GM10266 (cell line): Measurements from ENCODE around the gene ABCB10.
"Not testable (repeated sequence)": the region's sequence is repeated elsewhere in the genome, so short reads cannot be mapped to it uniquely, and the experiment has no call there.

ENCODE experiments used
- DNase-seq: peaks from one replicate; pipeline ENCODE4 v3.0.0; 2012; ENCODE audit errors: extremely low spot score
- CTCF ChIP-seq: IDR thresholded peaks from 2 replicates; pipeline ENCODE4 v1.5.1; 2012; ENCODE audit warnings: mild to moderate bottlenecking, low read depth; ENCODE audit not compliant: control insufficient read depth, insufficient read depth; ENCODE audit errors: missing control alignments

Gene ABCB10

DNA sequence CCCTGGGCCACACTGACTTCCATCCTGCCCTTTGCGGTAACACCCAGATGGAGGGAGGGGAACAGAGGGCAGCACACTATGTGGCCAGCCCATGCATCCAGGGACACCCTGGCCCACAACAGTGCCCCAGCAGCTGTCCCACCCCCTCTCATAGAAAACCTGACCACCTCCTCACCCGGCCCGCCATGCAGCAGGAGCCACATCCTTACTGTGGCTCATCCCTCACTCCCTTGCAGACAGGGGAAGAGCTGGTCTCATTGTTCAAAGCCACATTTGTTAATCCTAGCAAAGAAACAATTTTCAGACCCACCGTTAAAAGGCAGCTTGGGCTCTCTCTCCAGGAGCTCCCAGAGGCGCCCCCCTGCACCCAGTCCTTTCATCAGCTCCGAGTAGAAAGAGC, 27.2 kb downstream of the ABCB10 start:
- no peak for TF ChIP-seq CTCF
- no peak for DNase-seq

DNA sequence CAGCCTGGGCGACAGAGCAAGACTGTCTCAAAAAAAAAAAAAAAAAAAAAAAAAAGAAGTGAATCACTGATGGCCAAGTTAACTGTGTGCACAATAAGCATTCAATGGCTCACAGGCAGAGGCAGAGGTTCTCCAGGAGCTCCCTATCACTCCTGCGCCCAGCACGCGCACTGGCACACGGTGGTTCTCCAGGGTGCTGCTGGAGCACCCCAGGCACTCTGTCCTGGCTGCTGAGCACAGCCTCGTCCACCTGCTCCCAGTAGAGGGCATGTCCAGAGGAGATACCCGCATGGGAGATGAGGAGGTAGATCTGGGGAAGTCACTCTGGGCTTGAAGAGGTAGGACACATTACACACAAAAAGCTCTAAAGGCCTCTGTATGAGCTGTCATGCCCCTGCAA, 28.9 kb downstream of the ABCB10 start:
- TF ChIP-seq CTCF: no peak

DNA sequence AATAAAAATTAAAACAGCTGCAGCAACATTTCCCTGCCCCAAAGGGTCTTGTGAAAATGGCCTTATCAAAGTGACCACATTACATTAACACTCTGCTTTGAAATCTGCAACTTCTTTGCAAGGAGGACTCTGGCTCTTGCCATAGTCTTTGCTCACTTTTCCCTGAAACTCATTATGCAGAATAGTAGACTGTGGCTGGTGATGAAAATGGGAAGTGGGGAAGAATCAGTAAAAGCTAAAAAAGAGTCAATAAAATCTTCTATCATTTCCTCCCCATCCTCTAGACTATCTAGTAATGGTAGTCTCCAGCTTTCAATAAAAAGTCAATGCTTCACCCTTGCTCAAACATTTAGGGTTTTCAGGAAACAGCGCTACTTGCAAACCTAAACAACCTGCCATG, 31.8 kb downstream of the ABCB10 start:
- DNase-seq: no peak
- no peak for TF ChIP-seq CTCF

More for the DNA sequence above, 28.9 kb downstream of the ABCB10 start:
- no peak for DNase-seq

- no peak for TF ChIP-seq CTCF
- no peak for DNase-seq
Observed at GRCh38 chr1:229523052-229523451, 35.5 kb downstream of the ABCB10 start.

DNA sequence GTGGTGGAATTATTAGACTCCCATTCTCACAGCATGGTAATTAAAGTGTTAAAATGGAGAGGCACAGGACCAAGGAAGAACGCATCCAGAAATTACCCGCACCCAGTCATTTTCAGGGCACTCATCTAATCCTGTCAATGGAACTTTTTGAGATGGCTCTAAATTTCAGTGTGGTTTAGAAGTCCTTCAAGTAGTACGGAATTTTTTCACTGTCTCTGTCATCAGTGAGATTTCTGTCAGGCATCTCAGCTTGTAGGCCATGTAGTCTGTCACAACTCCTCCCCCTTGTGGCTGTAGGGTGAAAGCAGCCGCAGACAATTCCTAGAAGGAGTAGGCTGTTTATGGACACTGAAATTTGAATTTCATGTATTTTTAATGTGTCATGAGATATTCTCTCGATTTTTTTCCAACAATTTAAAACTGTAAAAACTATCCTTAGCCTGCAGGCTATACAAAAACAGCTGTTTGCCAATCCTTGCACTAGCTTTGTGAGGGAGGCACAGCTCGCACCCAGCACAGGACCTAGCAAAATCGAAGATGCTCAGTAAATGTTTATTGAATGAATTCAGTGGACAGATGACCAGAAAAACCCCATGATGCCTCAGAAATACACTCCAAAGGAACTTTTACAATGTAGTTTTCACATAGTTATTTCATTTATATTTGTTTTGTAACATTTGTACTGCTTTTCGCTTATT, 43.8 kb downstream of the ABCB10 start:
- TF ChIP-seq CTCF: peak; percentile 83
- DNase-seq: peak; percentile 47

- not testable (repeated sequence) for DNase-seq
Observed at GRCh38 chr1:229511625-229512024, 46.9 kb downstream of the ABCB10 start.

DNA sequence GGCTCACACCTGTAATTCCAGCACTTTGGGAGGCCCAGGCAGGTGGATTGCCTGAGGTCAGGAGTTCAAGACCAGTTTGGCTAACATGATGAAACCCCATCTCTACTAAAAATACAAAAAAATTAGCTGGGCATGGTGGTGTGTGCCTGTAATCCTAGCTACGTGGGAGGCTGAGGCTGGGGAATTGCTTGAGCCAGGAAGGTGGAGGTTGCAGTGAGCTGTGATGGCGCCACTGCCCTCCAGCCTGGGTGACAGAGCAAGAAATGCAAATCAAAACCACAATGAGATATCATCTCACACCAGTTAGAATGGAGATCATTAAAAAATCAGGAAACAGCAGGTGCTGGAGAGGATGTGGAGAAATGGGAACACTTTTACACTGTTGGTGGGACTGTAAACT, 47.3 kb downstream of the ABCB10 start:
- DNase-seq: not testable (repeated sequence)

DNA sequence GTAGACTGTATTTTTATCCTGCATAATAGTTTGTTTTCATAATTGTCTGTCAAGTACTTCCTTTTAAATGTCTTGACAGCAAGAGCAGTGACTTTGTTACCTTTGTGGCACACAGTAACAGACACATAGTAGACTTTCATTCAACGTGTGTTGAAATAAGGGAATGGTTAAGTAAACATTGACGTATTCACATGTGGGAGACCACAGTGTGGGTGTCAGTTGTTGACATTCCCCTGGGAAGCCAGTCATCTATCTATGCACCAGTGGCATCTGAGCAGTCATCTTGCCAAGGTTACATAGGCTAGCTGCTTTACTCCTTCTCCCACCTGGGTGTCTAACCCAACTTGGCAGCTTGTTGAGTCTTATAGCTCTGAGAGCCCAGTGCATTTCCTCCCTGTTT, 48.9 kb downstream of the ABCB10 start:
- no peak for TF ChIP-seq CTCF
- DNase-seq: no peak
